H1 (cell line): ENCODE results near the gene PINK1. TPM values are rescaled to one million over a fixed set of nuclear protein-coding genes. Genes with fewer than 3 reads are reported as not detected.

Experiments used
- CTCF ChIA-PET: fragments of 300-600 bp; sonication (Branson Sonifier 250); formaldehyde crosslinking; loops from one replicate; lab custom pipeline; 2021; ENCODE audit not compliant: partially characterized antibody; lab: Charles Lee
- POLR2A ChIA-PET: fragments of 300-600 bp; sonication (Branson Sonifier 250); formaldehyde crosslinking; loops from one replicate; lab custom pipeline; 2021; ENCODE audit warnings: inconsistent platforms; ENCODE audit not compliant: partially characterized antibody; lab: Charles Lee
- DNase-seq, 2 experiments: peaks; one replicate each; pipeline versions ENCODE4 v3.0.0 to v3.0.0-alpha.2; 2010 to 2022; ENCODE audit warnings: low spot score in 2 of 2, low read depth in 1 of 2, mixed read lengths in 1 of 2
- FAIRE-seq: peaks from 2 replicates; lab custom pipeline; 2011; peaks lifted over from hg19 to GRCh38; lab: Jason Lieb, UNC
- H2AFZ ChIP-seq: 2 replicates; pipeline ENCODE4 v1.8.1; 2012; ENCODE audit warnings: low read length, inconsistent platforms
- H2AK5ac ChIP-seq: 2 replicates; pipeline ENCODE4 v1.6.1; 2013; ENCODE audit warnings: low read depth, low read length
- H2BK120ac ChIP-seq: replicated peaks from 2 replicates; pipeline ENCODE3; 2013; ENCODE audit warnings: low read depth, low read length, inconsistent platforms
- H2BK12ac ChIP-seq: 2 replicates; pipeline ENCODE4 v1.6.1; 2013; ENCODE audit warnings: low read depth, low read length
- H2BK15ac ChIP-seq: 2 replicates; pipeline ENCODE4 v1.6.1; 2013; ENCODE audit warnings: low read length
- H2BK20ac ChIP-seq: 2 replicates; pipeline ENCODE4 v1.6.1; 2013; ENCODE audit warnings: low read length
- H2BK5ac ChIP-seq: 2 replicates; pipeline ENCODE4 v1.6.1; 2013; ENCODE audit warnings: low read depth, low read length
- H3K14ac ChIP-seq: 2 replicates; pipeline ENCODE4 v1.6.1; 2013; ENCODE audit warnings: inconsistent platforms; ENCODE audit not compliant: insufficient read length
- H3K18ac ChIP-seq: 2 replicates; pipeline ENCODE4 v1.6.1; 2013; ENCODE audit warnings: low read length; ENCODE audit errors: extremely low read depth
- H3K23ac ChIP-seq: 2 replicates; pipeline ENCODE4 v1.6.1; 2013; ENCODE audit warnings: inconsistent platforms; ENCODE audit not compliant: insufficient read length
- H3K23me2 ChIP-seq: 2 replicates; pipeline ENCODE4 v1.6.1; 2013; ENCODE audit warnings: low read depth, low read length
- H3K27ac ChIP-seq: 2 replicates; pipeline ENCODE4 v1.6.1; 2011; ENCODE audit warnings: low read depth, low read length, inconsistent platforms
- H3K27me3 ChIP-seq, 4 experiments: replicated peaks in 1 of 4; 1 replicate in 1 of 4; 2 replicates in 3 of 4; pipeline versions ENCODE4 v1.6.1 to v1.8.1; 2011 to 2013; ENCODE audit warnings: low read length in 3 of 4, mild to moderate bottlenecking in 3 of 4, inconsistent platforms in 2 of 4, mixed read lengths in 2 of 4, moderate library complexity in 1 of 4; ENCODE audit not compliant: control insufficient read depth in 3 of 4, insufficient read depth in 3 of 4; ENCODE audit errors: extremely low read depth in 1 of 4
- H3K36me3 ChIP-seq, 4 experiments: 2 replicates each; pipeline versions ENCODE4 v1.6.1 to v1.8.1; 2011 to 2013; ENCODE audit warnings: mild to moderate bottlenecking in 4 of 4, low read length in 3 of 4, moderate library complexity in 2 of 4, control low read depth in 1 of 4, inconsistent platforms in 1 of 4; ENCODE audit not compliant: insufficient read depth in 4 of 4, control insufficient read depth in 2 of 4
- H3K4ac ChIP-seq: replicated peaks from 2 replicates; pipeline ENCODE3; 2013; ENCODE audit warnings: low read length, low read depth, mixed read lengths, inconsistent platforms; ENCODE audit not compliant: insufficient read length
- H3K4me1 ChIP-seq, 4 experiments: replicated peaks in 1 of 4; 1 replicate in 1 of 4; 2 replicates in 3 of 4; pipeline versions ENCODE4 v1.6.1 to v1.8.1; 2011 to 2013; ENCODE audit warnings: low read length in 3 of 4, inconsistent platforms in 2 of 4, mixed read lengths in 1 of 4; ENCODE audit not compliant: insufficient read depth in 4 of 4, control insufficient read depth in 3 of 4
- H3K4me2 ChIP-seq, 2 experiments: 2 replicates each; pipeline versions ENCODE4 v1.6.1 to v1.8.1; 2011 to 2013; ENCODE audit warnings: low read depth in 2 of 2, low read length in 2 of 2, control low read depth in 1 of 2, inconsistent platforms in 1 of 2, mild to moderate bottlenecking in 1 of 2; ENCODE audit not compliant: insufficient read depth in 1 of 2
- H3K4me3 ChIP-seq, 4 experiments: fragments of 200-600, 300-600 bp in 1 of 4; sonication (generic), shearing (Covaris generic), sonication (Bioruptor Twin) in 1 of 4; 2 replicates each; pipeline versions ENCODE4 v1.5.1 to v1.8.1; 2011 to 2016; ENCODE audit warnings: low read length in 4 of 4, low read depth in 3 of 4, control low read depth in 2 of 4, inconsistent platforms in 2 of 4, mild to moderate bottlenecking in 2 of 4, mixed read lengths in 1 of 4, moderate library complexity in 1 of 4; ENCODE audit not compliant: insufficient read depth in 2 of 4; ENCODE audit errors: extremely low read depth in 1 of 4
- H3K56ac ChIP-seq: replicated peaks from 2 replicates; pipeline ENCODE3; 2013; ENCODE audit warnings: low read depth, mild to moderate bottlenecking, mixed read lengths, low read length, inconsistent platforms; ENCODE audit not compliant: insufficient read length
- H3K79me1 ChIP-seq: 2 replicates; pipeline ENCODE4 v1.6.1; 2013; ENCODE audit warnings: low read depth, low read length, control low read depth
- H3K79me2 ChIP-seq, 2 experiments: 2 replicates each; pipeline versions ENCODE4 v1.6.1 to v1.8.1; 2012 to 2013; ENCODE audit warnings: low read length in 2 of 2, mild to moderate bottlenecking in 2 of 2, inconsistent platforms in 1 of 2; ENCODE audit not compliant: insufficient read depth in 2 of 2, control insufficient read depth in 1 of 2
- H3K9ac ChIP-seq, 4 experiments: replicated peaks in 1 of 4; 1 replicate in 1 of 4; 2 replicates in 3 of 4; pipeline versions ENCODE4 v1.6.1 to v1.8.1; 2011 to 2013; ENCODE audit warnings: low read depth in 3 of 4, low read length in 3 of 4, control low read depth in 2 of 4, mild to moderate bottlenecking in 2 of 4, moderate library complexity in 2 of 4, inconsistent platforms in 1 of 4; ENCODE audit errors: extremely low read depth in 1 of 4
- H3K9me3 ChIP-seq, 2 experiments: 2 replicates each; pipeline versions ENCODE4 v1.6.1 to v1.8.1; 2012 to 2013; ENCODE audit warnings: mild to moderate bottlenecking in 2 of 2, moderate library complexity in 2 of 2, control low read depth in 1 of 2, inconsistent platforms in 1 of 2, low read depth in 1 of 2, low read length in 1 of 2, mixed read lengths in 1 of 2; ENCODE audit not compliant: insufficient read depth in 2 of 2
- H4K20me1 ChIP-seq, 2 experiments: replicated peaks in 1 of 2; 2 replicates each; pipeline versions ENCODE3 to v1.8.1; 2011 to 2013; ENCODE audit warnings: inconsistent platforms in 2 of 2, low read length in 2 of 2, mild to moderate bottlenecking in 1 of 2; ENCODE audit not compliant: insufficient read depth in 2 of 2, control insufficient read depth in 1 of 2
- H4K5ac ChIP-seq: 2 replicates; pipeline ENCODE4 v1.6.1; 2013; ENCODE audit warnings: low read length, low read depth, mixed read lengths, inconsistent platforms; ENCODE audit not compliant: insufficient read length
- H4K8ac ChIP-seq: 2 replicates; pipeline ENCODE4 v1.8.0; 2013; ENCODE audit warnings: mild to moderate bottlenecking, moderate library complexity, low read length, inconsistent platforms; ENCODE audit not compliant: insufficient read depth; ENCODE audit errors: extremely low read depth
- H4K91ac ChIP-seq: replicated peaks from 2 replicates; pipeline ENCODE3; 2013; ENCODE audit warnings: low read length, mixed read lengths, inconsistent platforms; ENCODE audit not compliant: insufficient read length
- CBX5 ChIP-seq: fragments of 300-800, 300-1000 bp; sonication (generic); IDR thresholded peaks from 2 replicates; pipeline ENCODE4 v1.7.1; 2016; ENCODE audit warnings: antibody characterized with exemption, low read length, low read depth
- MAFK ChIP-seq: IDR thresholded peaks from 2 replicates; pipeline ENCODE4 v1.6.1; 2012; ENCODE audit warnings: low read depth, mild to moderate bottlenecking, improper control_type of control experiment, low read length
- SP1 ChIP-seq: IDR thresholded peaks from 2 replicates; pipeline ENCODE4 v1.6.1; 2011; ENCODE audit warnings: low read depth, low read length
- WGBS, 2 experiments: shearing (Covaris generic) in 1 of 2; methylation state at CpG; one replicate each; pipeline versions ENCODE4 v1.1.6 to v1.1.7; 2013 to 2015; ENCODE audit warnings: low lambda C conversion rate in 2 of 2, mixed read lengths in 2 of 2, inconsistent platforms in 1 of 2, low coverage in 1 of 2, missing lambda C conversion rate in 1 of 2; ENCODE audit not compliant: insufficient replicate concordance in 2 of 2, insufficient coverage in 1 of 2, insufficient read length in 1 of 2; ENCODE audit errors: extremely low coverage in 1 of 2, missing lambda C conversion rate in 1 of 2; 5-methylcytosine and 5-hydroxymethylcytosine counted together
- polyA plus RNA-seq, 7 experiments: library from polyadenylated mRNA; depleted of rRNA in 3 of 7; stranded (reverse) in 5 of 7; unstranded in 2 of 7; fragments of >200 nt in 5 of 7; fragments of 200-250 nt in 2 of 7; gene quantifications; 1 replicate in 5 of 7; 2 replicates in 1 of 7; 4 replicates in 1 of 7; pipeline versions ENCODE4 v1.2.1 to v1.2.3, GENCODE V29; 2011 to 2013; ENCODE audit warnings: missing spikeins in 2 of 7, mixed read lengths in 2 of 7
- total RNA-seq: library from RNA; stranded (reverse); fragmentation: NEBNext Ultra II Directional; extraction: Animal tissue kit (Norgen Biotek cat#: 25700); gene quantifications from 2 replicates; pipeline ENCODE4 v1.2.1, GENCODE V29; 2021
- TF ChIP-seq, protein P1 (sequence below): IDR thresholded peaks from 2 replicates; pipeline ENCODE4 v1.6.1; 2012; ENCODE audit warnings: inconsistent platforms

The PINK1 gene
- total and polyA plus RNA-seq, 2 of the 8 experiments (the other 6 are each of a cell fraction or from before 2014, with no cell fraction given) = 16.1 to 19.3 TPM

GRCh38 chr1:20612221-20612746 is 21.0 kb upstream of the PINK1 start:
- Histone ChIP-seq H4K8ac (no peak overlapping the region), H3K18ac (no peak overlapping the region), H2BK12ac (no peak overlapping the region), H2AFZ (no peak overlapping the region), H4K91ac (no peak overlapping the region), H3K23ac (no peak overlapping the region), H3K27me3 (no peaks in the 10 kb centered on the region), H3K9ac (no peak overlapping the region), H3K4me3 (no peak overlapping the region), H3K9me3 (no peaks in the 10 kb centered on the region), H3K4ac (no peak overlapping the region), H3K79me2 (no peaks in the 10 kb centered on the region), H2AK5ac (no peak overlapping the region), H3K4me1 (peaks cover 0 to 5% (median 4%) of the 10 kb centered on the region in 4 experiments; a peak in 4 of 7 replicates), H3K4me2 (no peak overlapping the region), H2BK20ac (no peak overlapping the region), H3K79me1 (no peaks in the 10 kb centered on the region), H4K20me1 (no peaks in the 10 kb centered on the region), H2BK120ac (no peak overlapping the region), H3K23me2 (no peaks in the 10 kb centered on the region), H3K27ac (no peak overlapping the region), H3K56ac (no peak overlapping the region), H3K14ac (no peak overlapping the region), H2BK5ac (no peak overlapping the region), H4K5ac (no peak overlapping the region), H2BK15ac (no peak overlapping the region), H3K36me3 (no peaks in the 10 kb centered on the region)
- DNase-seq (no peak), FAIRE-seq (no peak)
- ChIA-PET CTCF (interaction anchor here (1.0 to 1.3 kb wide), 2 partner anchors 17 to 34 kb away, joined by 3 read pairs; no protein-coding TSS in a partner anchor), POLR2A (interaction anchor here (1.4 kb wide), 1 partner anchor 14 kb away, joined by 3 read pairs; no protein-coding TSS in a partner anchor)
- TF ChIP-seq MAFK = no peak
- no peak for TF ChIP-seq SP1
- no peak for TF ChIP-seq CBX5
- TF ChIP-seq, protein P1, sequence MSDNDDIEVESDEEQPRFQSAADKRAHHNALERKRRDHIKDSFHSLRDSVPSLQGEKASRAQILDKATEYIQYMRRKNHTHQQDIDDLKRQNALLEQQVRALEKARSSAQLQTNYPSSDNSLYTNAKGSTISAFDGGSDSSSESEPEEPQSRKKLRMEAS = no peak
- 85% methylated on average over 6 of the region's 11 CpGs; no CpG with 5 or more reads in 1 of the 2 experiments for WGBS, 2 experiments
